ENCODE results near the gene SEC16A. TPM values are rescaled to one million over a fixed set of nuclear protein-coding genes. Genes with fewer than 3 reads are reported as not detected.

Gene SEC16A
- total RNA-seq, 1 donor from 2014 or later = 87.3 TPM

GRCh38 chr9:136514022-136514714 lies 31.3 kb upstream of the SEC16A start:
- Mint-ChIP-seq H3K27ac (no peak overlapping the region), H3K9me3 (no peaks in the 10 kb centered on the region), H3K4me1 (ENCODE audit: low read depth) (no peaks in the 10 kb centered on the region), H3K4me3 (no peak overlapping the region), H3K36me3 (ENCODE audit: low read depth) (no peaks in the 10 kb centered on the region), H3K27me3 (ENCODE audit: insufficient read depth) (no peaks in the 10 kb centered on the region)
- intact Hi-C loops (cut with micrococcal nuclease) = no loop called here
- no peak for DNase-seq (ENCODE audit: low spot score)

- Mint-ChIP-seq H3K27me3 (ENCODE audit: insufficient read depth) (no peaks in the 10 kb centered on the region), H3K9me3 (no peaks in the 10 kb centered on the region), H3K4me3 (no peak overlapping the region), H3K4me1 (ENCODE audit: low read depth) (no peaks in the 10 kb centered on the region), H3K27ac (no peak overlapping the region), H3K36me3 (ENCODE audit: low read depth) (no peaks in the 10 kb centered on the region)
- intact Hi-C loops (cut with micrococcal nuclease) = no loop called here
- no peak for DNase-seq (ENCODE audit: low spot score)
Measured at GRCh38 chr9:136513191-136513590, 30.4 kb upstream of the SEC16A start.

DNA sequence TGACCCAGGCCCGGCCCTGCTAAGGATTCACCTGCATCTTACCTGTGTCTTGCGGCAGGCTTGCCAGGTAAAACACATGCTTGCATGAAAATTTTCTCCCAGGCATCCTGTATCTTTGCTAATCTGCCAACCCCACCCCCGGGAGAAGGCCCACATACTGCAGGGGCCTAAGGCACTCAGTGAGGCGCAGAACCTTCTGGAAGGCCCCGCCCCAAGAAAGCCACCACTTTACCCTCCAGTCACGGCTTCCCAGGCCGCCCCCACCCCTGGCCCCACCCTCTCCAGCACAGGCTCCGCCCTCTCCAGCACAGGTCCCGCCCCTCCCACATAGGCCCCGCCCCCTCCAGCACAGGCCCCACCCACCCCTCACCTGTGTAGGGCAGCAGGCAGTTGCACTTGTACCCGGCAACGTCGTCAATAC lies 29.8 kb upstream of the SEC16A start:
- Mint-ChIP-seq H3K27me3 (ENCODE audit: insufficient read depth) (no peaks in the 10 kb centered on the region), H3K4me1 (ENCODE audit: low read depth) (no peaks in the 10 kb centered on the region), H3K9me3 (no peaks in the 10 kb centered on the region), H3K36me3 (ENCODE audit: low read depth) (no peaks in the 10 kb centered on the region), H3K27ac (no peak overlapping the region), H3K4me3 (no peak overlapping the region)
- intact Hi-C loops (cut with micrococcal nuclease) = loop anchor here (1.0 kb wide), 1 partner anchor 34 kb away; the partner anchor contains the start of gene NOTCH1
- DNase-seq (ENCODE audit: low spot score) = no peak

- H3K9me3 Mint-ChIP-seq = no peaks in the 10 kb centered on the region
- H3K4me3 Mint-ChIP-seq = no peak overlapping the region
- no peaks in the 10 kb centered on the region for H3K36me3 Mint-ChIP-seq (ENCODE audit: low read depth)
- H3K27me3 Mint-ChIP-seq (ENCODE audit: insufficient read depth) = no peaks in the 10 kb centered on the region
- no peaks in the 10 kb centered on the region for H3K4me1 Mint-ChIP-seq (ENCODE audit: low read depth)
- H3K27ac Mint-ChIP-seq = no peak overlapping the region
- intact Hi-C loops (cut with micrococcal nuclease) = loop anchor here (1.0 kb wide), 1 partner anchor 34 kb away; the partner anchor contains the start of gene NOTCH1
- DNase-seq (ENCODE audit: low spot score) = no peak
Measured at GRCh38 chr9:136511670-136512592, 29.1 kb upstream of the SEC16A start.

DNA sequence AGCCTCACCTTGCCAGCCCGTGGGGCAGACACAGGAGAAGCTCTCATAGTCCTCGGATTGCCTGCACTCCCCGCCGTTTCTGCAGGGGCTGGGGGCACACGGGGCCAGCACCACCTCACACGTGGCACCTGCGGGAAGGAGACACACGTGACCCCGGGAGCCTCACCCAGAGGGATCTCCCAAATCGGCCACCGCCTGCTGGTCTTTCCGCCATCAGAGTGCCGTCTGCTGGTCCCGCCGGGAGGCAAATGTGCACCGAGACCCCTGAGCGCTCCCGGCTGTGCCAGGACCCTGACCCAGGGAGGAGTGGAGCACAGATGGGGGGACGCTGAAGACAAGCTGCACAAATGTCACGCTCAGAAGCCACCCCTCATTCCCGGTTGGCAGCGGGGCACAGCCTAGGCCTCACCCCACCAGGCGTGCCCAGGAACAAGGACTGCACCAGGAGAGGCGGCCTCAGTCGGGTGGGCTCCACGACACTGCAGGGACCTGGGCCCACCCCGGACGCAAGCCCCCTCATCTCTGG lies 28.4 kb upstream of the SEC16A start:
- intact Hi-C loops (cut with micrococcal nuclease) = no loop called here
- no peaks in the 10 kb centered on the region for H3K4me1 Mint-ChIP-seq (ENCODE audit: low read depth)
- no peak overlapping the region for H3K4me3 Mint-ChIP-seq
- DNase-seq (ENCODE audit: low spot score) = no peak
- no peaks in the 10 kb centered on the region for H3K9me3 Mint-ChIP-seq
- no peaks in the 10 kb centered on the region for H3K27me3 Mint-ChIP-seq (ENCODE audit: insufficient read depth)
- H3K27ac Mint-ChIP-seq = no peak overlapping the region
- no peaks in the 10 kb centered on the region for H3K36me3 Mint-ChIP-seq (ENCODE audit: low read depth)

GRCh38 chr9:136510561-136510960 lies 27.7 kb upstream of the SEC16A start:
- no peak for DNase-seq (ENCODE audit: low spot score)
- intact Hi-C loops (cut with micrococcal nuclease) = no loop called here

DNA sequence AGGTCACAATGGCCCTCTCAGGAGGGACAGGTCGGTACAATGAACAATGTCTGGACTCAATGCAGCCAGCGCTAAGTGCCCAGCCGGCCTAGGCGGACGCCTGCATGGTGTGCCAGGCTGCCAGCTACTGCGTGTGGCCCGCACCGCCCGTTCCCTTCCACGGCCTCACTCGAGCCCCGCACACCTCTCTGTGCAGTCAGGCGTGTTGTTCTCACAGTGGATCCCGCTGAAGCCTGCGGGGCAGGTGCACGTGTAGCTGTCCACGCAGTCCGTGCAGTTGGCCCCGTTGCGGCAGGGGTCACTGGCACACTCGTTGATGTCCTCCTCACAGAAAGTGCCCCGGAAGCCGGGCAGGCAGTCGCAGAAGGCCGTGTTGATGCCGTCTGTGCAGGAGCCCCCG lies 26.7 kb upstream of the SEC16A start:
- no peaks in the 10 kb centered on the region for H3K9me3 Mint-ChIP-seq
- no peaks in the 10 kb centered on the region for H3K36me3 Mint-ChIP-seq (ENCODE audit: low read depth)
- H3K4me1 Mint-ChIP-seq (ENCODE audit: low read depth) = no peaks in the 10 kb centered on the region
- no peak for DNase-seq (ENCODE audit: low spot score)
- no peak overlapping the region for H3K27ac Mint-ChIP-seq
- H3K27me3 Mint-ChIP-seq (ENCODE audit: insufficient read depth) = no peaks in the 10 kb centered on the region
- no peak overlapping the region for H3K4me3 Mint-ChIP-seq
- intact Hi-C loops (cut with micrococcal nuclease) = no loop called here

More at GRCh38 chr9:136510561-136510960, 27.7 kb upstream of the SEC16A start:
- H3K36me3 Mint-ChIP-seq (ENCODE audit: low read depth) = no peaks in the 10 kb centered on the region
- no peaks in the 10 kb centered on the region for H3K4me1 Mint-ChIP-seq (ENCODE audit: low read depth)
- H3K4me3 Mint-ChIP-seq = no peak overlapping the region
- no peaks in the 10 kb centered on the region for H3K9me3 Mint-ChIP-seq
- H3K27me3 Mint-ChIP-seq (ENCODE audit: insufficient read depth) = no peaks in the 10 kb centered on the region
- no peak overlapping the region for H3K27ac Mint-ChIP-seq

DNA sequence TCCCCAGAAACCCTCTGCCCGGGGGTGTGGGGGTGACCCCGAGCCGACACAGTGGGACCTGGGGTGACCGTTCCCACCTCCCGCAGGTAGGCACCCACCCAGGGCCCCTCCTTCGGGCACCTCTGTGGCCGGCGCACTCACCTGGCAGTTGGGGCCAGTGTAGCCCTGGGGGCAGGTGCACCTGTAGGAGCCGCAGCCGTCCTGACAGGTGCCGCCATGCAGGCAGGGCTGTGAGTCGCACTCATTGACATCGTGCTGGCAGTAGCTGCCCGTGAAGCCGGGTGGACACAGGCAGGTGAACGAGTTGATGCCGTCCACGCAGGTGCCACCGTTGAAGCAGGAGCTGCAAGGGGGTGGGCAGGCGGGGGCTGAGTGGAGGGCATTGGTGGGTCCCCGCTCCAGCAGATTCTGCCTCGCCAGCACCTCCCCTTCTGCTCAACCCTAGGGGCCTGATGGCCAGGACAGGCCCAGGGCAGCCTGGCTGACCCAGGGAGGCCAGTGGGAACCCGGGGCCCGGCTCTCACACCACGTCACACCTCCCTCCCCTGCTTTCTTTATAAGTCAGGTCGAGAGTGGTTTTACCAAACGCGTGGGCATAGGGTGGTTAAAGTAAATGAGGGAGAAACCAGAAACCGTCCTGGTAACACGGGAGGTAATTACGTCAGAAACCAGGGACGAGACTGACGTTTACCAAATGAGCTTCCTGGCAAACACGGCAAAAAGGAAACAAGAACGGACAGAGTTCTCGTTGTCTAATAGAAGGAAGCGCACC lies 26.1 kb upstream of the SEC16A start:
- intact Hi-C loops (cut with micrococcal nuclease) = no loop called here
- Mint-ChIP-seq H3K4me3 (no peak overlapping the region), H3K27me3 (ENCODE audit: insufficient read depth) (no peaks in the 10 kb centered on the region), H3K9me3 (no peaks in the 10 kb centered on the region), H3K4me1 (ENCODE audit: low read depth) (no peaks in the 10 kb centered on the region), H3K27ac (no peak overlapping the region), H3K36me3 (ENCODE audit: low read depth) (no peaks in the 10 kb centered on the region)
- no peak for DNase-seq (ENCODE audit: low spot score)

GRCh38 chr9:136507992-136508375 lies 25.1 kb upstream of the SEC16A start:
- no peaks in the 10 kb centered on the region for H3K36me3 Mint-ChIP-seq (ENCODE audit: low read depth)
- no peak for DNase-seq (ENCODE audit: low spot score)
- H3K27ac Mint-ChIP-seq = no peak overlapping the region
- no peaks in the 10 kb centered on the region for H3K27me3 Mint-ChIP-seq (ENCODE audit: insufficient read depth)
- H3K9me3 Mint-ChIP-seq = no peaks in the 10 kb centered on the region
- intact Hi-C loops (cut with micrococcal nuclease) = no loop called here
- H3K4me3 Mint-ChIP-seq = no peak overlapping the region
- H3K4me1 Mint-ChIP-seq (ENCODE audit: low read depth) = no peaks in the 10 kb centered on the region

DNA sequence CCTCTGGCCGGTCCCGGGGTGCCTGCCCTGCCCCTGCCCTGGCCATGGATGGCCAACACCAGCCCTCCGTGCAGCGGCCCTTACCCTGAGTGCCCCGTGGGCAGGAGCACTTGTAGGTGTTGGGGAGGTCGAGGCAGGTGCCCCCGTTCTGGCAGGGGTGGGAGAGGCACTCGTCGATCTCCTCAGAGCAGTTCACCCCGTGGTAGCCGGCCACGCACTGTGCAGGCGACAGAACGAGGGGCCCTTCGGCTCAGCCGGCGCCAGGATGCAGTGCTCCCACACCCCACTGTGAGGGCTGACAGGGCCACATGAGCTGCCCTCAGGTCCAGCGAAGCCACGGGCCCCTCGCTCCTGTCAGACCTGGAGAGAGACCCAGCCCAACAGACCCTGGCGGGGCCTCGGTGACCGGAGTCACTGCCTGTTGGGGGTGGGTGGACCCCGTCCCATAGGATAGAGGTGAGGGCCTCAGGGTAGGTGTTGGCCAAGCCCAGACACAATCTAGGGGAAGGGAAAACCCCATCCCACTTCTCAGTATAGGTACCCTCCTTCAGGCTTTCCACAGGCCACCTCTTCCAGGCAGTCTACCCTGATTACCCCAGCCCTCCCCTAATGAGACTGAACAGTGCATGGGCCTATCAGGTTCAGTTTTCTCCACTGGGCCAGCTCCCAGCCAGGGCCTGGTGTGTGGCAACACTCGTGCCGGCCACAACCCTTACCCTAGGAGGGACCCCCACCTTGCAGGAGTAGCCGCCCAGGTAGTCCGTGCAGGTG lies 24.6 kb upstream of the SEC16A start:
- Mint-ChIP-seq H3K4me1 (ENCODE audit: low read depth) (no peaks in the 10 kb centered on the region), H3K9me3 (no peaks in the 10 kb centered on the region), H3K4me3 (no peak overlapping the region), H3K27ac (no peak overlapping the region), H3K36me3 (ENCODE audit: low read depth) (peaks cover 3% of the 10 kb centered on the region), H3K27me3 (ENCODE audit: insufficient read depth) (no peaks in the 10 kb centered on the region)
- intact Hi-C loops (cut with micrococcal nuclease) = no loop called here
- DNase-seq (ENCODE audit: low spot score) = no peak

- H3K27me3 Mint-ChIP-seq (ENCODE audit: insufficient read depth) = no peaks in the 10 kb centered on the region
- no peak overlapping the region for H3K27ac Mint-ChIP-seq
- no peaks in the 10 kb centered on the region for H3K4me1 Mint-ChIP-seq (ENCODE audit: low read depth)
- no peak overlapping the region for H3K4me3 Mint-ChIP-seq
- intact Hi-C loops (cut with micrococcal nuclease) = no loop called here
- H3K36me3 Mint-ChIP-seq (ENCODE audit: low read depth) = peaks cover 4% of the 10 kb centered on the region
- H3K9me3 Mint-ChIP-seq = no peaks in the 10 kb centered on the region
- no peak for DNase-seq (ENCODE audit: low spot score)
Measured at GRCh38 chr9:136506425-136506824, 23.6 kb upstream of the SEC16A start.

All from activated T-helper 1 cell treated with anti-CD3 and anti-CD28 coated beads, Interleukin-12 subunit alpha, Interleukin-12 subunit beta, Interleukin-2, Interleukin-4 antibody, amounts not matched to agents 30 ng/mL and 10 ng/mL and 1 ng/mL, durations not matched to agents 14 hours and 24 hours and 36 hours (primary cell).